ENCODE measurements around the gene EHMT1.
"Not testable (repeated sequence)": the region's sequence is repeated elsewhere in the genome, so short reads cannot be mapped to it uniquely, and the experiment has no call there.

Gene EHMT1

GRCh38 chr9:137879566-137880150 lies 260.9 kb downstream of the EHMT1 start:
- intact Hi-C loops (cut with DNase I; ENCODE audit: low total_unique reads), result no loop called here
- Histone ChIP-seq H3K27ac (no peak overlapping the region), H3K4me1 (peaks cover 0 to 11% (median 7%) of the 10 kb centered on the region in 4 donors), H3K4me3 (no peak overlapping the region), H3K9me3 (no peaks in the 10 kb centered on the region), H3K36me3 (no peaks in the 10 kb centered on the region), H3K27me3 (peaks cover 0 to 69% of the 10 kb centered on the region in 2 donors)
- no peak for DNase-seq
- no peak for TF ChIP-seq CTCF (IDR thresholded peaks at IDR 0.05)

- H3K36me3 ChIP-seq, result no peaks in the 10 kb centered on the region
- peaks cover 0 to 11% (median 7%) of the 10 kb centered on the region in 4 donors for H3K4me1 ChIP-seq
- H3K27ac ChIP-seq, result no peak overlapping the region
- intact Hi-C loops (cut with DNase I; ENCODE audit: low total_unique reads), result no loop called here
- DNase-seq, result no peak
- no peak for TF ChIP-seq CTCF (IDR thresholded peaks at IDR 0.05)
- peaks cover 0 to 62% of the 10 kb centered on the region in 2 donors for H3K27me3 ChIP-seq
- H3K9me3 ChIP-seq, result no peaks in the 10 kb centered on the region
- no peak overlapping the region for H3K4me3 ChIP-seq
Observed at GRCh38 chr9:137880160-137880975, 261.6 kb downstream of the EHMT1 start.

GRCh38 chr9:137880976-137881530 lies 262.2 kb downstream of the EHMT1 start:
- Histone ChIP-seq H3K27me3 (peaks cover 0 to 55% of the 10 kb centered on the region in 2 donors), H3K27ac (no peak overlapping the region), H3K4me1 (peaks cover 0 to 11% (median 7%) of the 10 kb centered on the region in 4 donors), H3K4me3 (no peak overlapping the region), H3K36me3 (no peaks in the 10 kb centered on the region), H3K9me3 (no peaks in the 10 kb centered on the region)
- intact Hi-C loops (cut with DNase I; ENCODE audit: low total_unique reads), result no loop called here
- no peak for TF ChIP-seq CTCF (IDR thresholded peaks at IDR 0.05)
- DNase-seq, result no peak

GRCh38 chr9:137881591-137882505 lies 263.0 kb downstream of the EHMT1 start:
- no peak for DNase-seq
- TF ChIP-seq CTCF (IDR thresholded peaks at IDR 0.05), result no peak
- Histone ChIP-seq H3K4me3 (no peak overlapping the region), H3K27ac (no peak overlapping the region), H3K9me3 (no peaks in the 10 kb centered on the region), H3K4me1 (peaks cover 0 to 11% (median 7%) of the 10 kb centered on the region in 4 donors), H3K36me3 (no peaks in the 10 kb centered on the region), H3K27me3 (peaks cover 0 to 47% of the 10 kb centered on the region in 2 donors)
- intact Hi-C loops (cut with DNase I; ENCODE audit: low total_unique reads), result no loop called here

GRCh38 chr9:137882506-137882821 lies 263.7 kb downstream of the EHMT1 start:
- H3K9me3 ChIP-seq, result no peaks in the 10 kb centered on the region
- H3K27me3 ChIP-seq, result peaks cover 0 to 41% of the 10 kb centered on the region in 2 donors
- no peak overlapping the region for H3K27ac ChIP-seq
- no peaks in the 10 kb centered on the region for H3K36me3 ChIP-seq
- no peak overlapping the region for H3K4me3 ChIP-seq
- TF ChIP-seq CTCF (IDR thresholded peaks at IDR 0.05), result no peak
- peaks cover 0 to 11% (median 7%) of the 10 kb centered on the region in 4 donors for H3K4me1 ChIP-seq
- no peak for DNase-seq
- intact Hi-C loops (cut with DNase I; ENCODE audit: low total_unique reads), result no loop called here

- DNase-seq; H3K27ac ChIP-seq; intact Hi-C loops (cut with DNase I; ENCODE audit: low total_unique reads); H3K4me1 ChIP-seq; H3K9me3 ChIP-seq; H3K36me3 ChIP-seq; H3K4me3 ChIP-seq: not testable (repeated sequence)
- H3K27me3 ChIP-seq, result peaks cover 0 to 30% of the 10 kb centered on the region in 2 donors
Observed at GRCh38 chr9:137883977-137884376, 265.2 kb downstream of the EHMT1 start.

- H3K9me3 ChIP-seq; H3K4me1 ChIP-seq; H3K4me3 ChIP-seq; H3K27ac ChIP-seq; DNase-seq; intact Hi-C loops (cut with DNase I; ENCODE audit: low total_unique reads); H3K36me3 ChIP-seq: not testable (repeated sequence)
- peaks cover 0 to 25% of the 10 kb centered on the region in 2 donors for H3K27me3 ChIP-seq
Observed at GRCh38 chr9:137884547-137884946, 265.7 kb downstream of the EHMT1 start.

- H3K9me3 ChIP-seq; H3K4me1 ChIP-seq; H3K27ac ChIP-seq; H3K36me3 ChIP-seq; intact Hi-C loops (cut with DNase I; ENCODE audit: low total_unique reads); H3K4me3 ChIP-seq; DNase-seq: not testable (repeated sequence)
- peaks cover 0 to 19% of the 10 kb centered on the region in 2 donors for H3K27me3 ChIP-seq
Observed at GRCh38 chr9:137885121-137885520, 266.3 kb downstream of the EHMT1 start.

Data from tibial artery (tissue), 4 donors.